Gastroesophageal sphincter (tissue), 4 donors: ENCODE measurements around the gene SUPT4H1. TPM values are rescaled to one million over a fixed set of nuclear protein-coding genes. Genes with fewer than 3 reads are reported as not detected.

ENCODE experiments used
- ATAC-seq: fragments of 150-250 bp; one replicate; pipeline ENCODE4 v1.9.1; 2016; ENCODE audit warnings: mild to moderate bottlenecking, moderate library complexity
- H3K27ac ChIP-seq, 4 donors: fragments of 200-600 bp; sonication (generic) in 3 of 4; 1 replicate in 3 of 4; 2 replicates in 1 of 4; pipeline ENCODE4 v1.5.1; 2016 to 2019
- H3K27me3 ChIP-seq: fragments of 200-600 bp; sonication (generic); one replicate; pipeline ENCODE4 v1.5.1; 2019
- H3K36me3 ChIP-seq, 2 donors: fragments of 200-600 bp; sonication (generic); one replicate each; pipeline ENCODE4 v1.5.1; 2019; ENCODE audit warnings: control low read depth in 1 of 2
- H3K4me1 ChIP-seq, 3 donors: fragments of 200-600 bp; sonication (generic); 1 replicate in 2 of 3; 2 replicates in 1 of 3; pipeline ENCODE4 v1.5.1; 2016 to 2019; ENCODE audit warnings: control low read depth in 2 of 3
- H3K4me3 ChIP-seq, 2 donors: fragments of 200-600 bp; sonication (generic); one replicate each; pipeline ENCODE4 v1.5.1; 2019; ENCODE audit warnings: mild to moderate bottlenecking in 1 of 2, moderate library complexity in 1 of 2
- H3K9me3 ChIP-seq, 3 donors: fragments of 200-600 bp; sonication (generic); one replicate each; pipeline ENCODE4 v1.5.1; 2017 to 2019; ENCODE audit warnings: control low read depth in 2 of 3
- CTCF ChIP-seq, 4 experiments: fragments of 200-600 bp in 2 of 4; fragments of 450-650 bp in 2 of 4; sonication (generic) in 1 of 4; IDR thresholded peaks; one replicate each; pipeline ENCODE4 v1.5.1; 2017 to 2019; ENCODE audit warnings: antibody characterized with exemption in 4 of 4, mild to moderate bottlenecking in 2 of 4, moderate library complexity in 2 of 4
- EP300 ChIP-seq: sonication (generic); formaldehyde crosslinking; IDR thresholded peaks from one replicate; pipeline ENCODE4 v1.6.1; 2017; ENCODE audit warnings: antibody characterized with exemption, mild to moderate bottlenecking
- POLR2A ChIP-seq, 2 donors: fragments of 450-650 bp; IDR thresholded peaks; one replicate each; pipeline ENCODE4 v1.6.1; 2017; ENCODE audit warnings: antibody characterized with exemption in 2 of 2, mild to moderate bottlenecking in 2 of 2, moderate library complexity in 1 of 2
- POLR2AphosphoS5 ChIP-seq: sonication (generic); formaldehyde crosslinking; IDR thresholded peaks from one replicate; pipeline ENCODE4 v1.6.1; 2017; ENCODE audit warnings: antibody characterized with exemption
- WGBS, 2 donors: methylation state at CpG; one replicate each; pipeline ENCODE4 v1.1.5; 2018; ENCODE audit warnings: low coverage in 1 of 2; 5-methylcytosine and 5-hydroxymethylcytosine counted together
- total RNA-seq, 4 donors: library from RNA; depleted of rRNA; stranded (reverse); fragments of >200 nt; gene quantifications; one replicate each; pipeline ENCODE4 v1.1.0, GENCODE V29; 2016

SUPT4H1 gene
- total RNA-seq, 4 donors from 2014 or later, result 40.1 to 55.4 (median 45.1) TPM

- H3K4me3 ChIP-seq, result no peak overlapping the region
- no peak for ATAC-seq
- 31% methylated on average over 4 of the region's 7 CpGs; no CpG with 5 or more reads in 1 of the 2 donors for WGBS, 2 donors
- TF ChIP-seq EP300 (no peak), POLR2A (IDR thresholded peaks at IDR 0.05) (no peak), CTCF (IDR thresholded peaks at IDR 0.05) (no peak), POLR2AphosphoS5 (no peak)
- H3K36me3 ChIP-seq, result no peaks in the 10 kb centered on the region
- H3K9me3 ChIP-seq, result no peaks in the 10 kb centered on the region
- peak overlapping the region; percentile 55 to 85 (median 73) for H3K27ac ChIP-seq
- H3K4me1 ChIP-seq, result peaks cover 0 to 46% (median 6%) of the 10 kb centered on the region in 3 donors
- peaks cover 20% of the 10 kb centered on the region for H3K27me3 ChIP-seq
These were observed 14.8 kb downstream of the SUPT4H1 start for GRCh38 chr17:58337210-58337599.

GRCh38 chr17:58336456-58337209 lies 15.4 kb downstream of the SUPT4H1 start:
- Histone ChIP-seq H3K4me1 (peaks cover 0 to 46% (median 6%) of the 10 kb centered on the region in 3 donors), H3K36me3 (no peaks in the 10 kb centered on the region), H3K4me3 (no peak overlapping the region), H3K9me3 (no peaks in the 10 kb centered on the region), H3K27me3 (peaks cover 20% of the 10 kb centered on the region), H3K27ac (peak overlapping the region in 3 of 4 donors; percentile 66 to 85 (median 80))
- TF ChIP-seq EP300, result no peak
- WGBS, 2 donors, result 33 to 67% methylated on average over 2 to 4 of the region's 5 CpGs
- ATAC-seq, result no peak

- no peak overlapping the region for H3K4me3 ChIP-seq
- H3K4me1 ChIP-seq, result peaks cover 0 to 46% (median 6%) of the 10 kb centered on the region in 3 donors
- 74% methylated on average over 3 of the region's 4 CpGs; no CpG with 5 or more reads in 1 of the 2 donors for WGBS, 2 donors
- peak overlapping the region in 3 of 4 donors; percentile 66 to 85 (median 80) for H3K27ac ChIP-seq
- no peaks in the 10 kb centered on the region for H3K36me3 ChIP-seq
- no peak for TF ChIP-seq POLR2AphosphoS5
- TF ChIP-seq CTCF (IDR thresholded peaks at IDR 0.05), result no peak
- TF ChIP-seq EP300, result no peak
- no peak for TF ChIP-seq POLR2A (IDR thresholded peaks at IDR 0.05)
- H3K27me3 ChIP-seq, result peaks cover 20% of the 10 kb centered on the region
- no peak for ATAC-seq
- no peaks in the 10 kb centered on the region for H3K9me3 ChIP-seq
These were observed 16.1 kb downstream of the SUPT4H1 start for GRCh38 chr17:58335779-58336455.

GRCh38 chr17:58335061-58335731 lies 16.8 kb downstream of the SUPT4H1 start:
- H3K4me1 ChIP-seq, result peaks cover 0 to 46% (median 6%) of the 10 kb centered on the region in 3 donors
- no peak for ATAC-seq
- no peak overlapping the region for H3K4me3 ChIP-seq
- 80 to 100% methylated on average over 1 of the region's 10 CpGs for WGBS, 2 donors
- H3K27me3 ChIP-seq, result peaks cover 20% of the 10 kb centered on the region
- H3K9me3 ChIP-seq, result no peaks in the 10 kb centered on the region
- H3K27ac ChIP-seq, result peak overlapping the region in 1 of 4 donors; percentile 85
- no peaks in the 10 kb centered on the region for H3K36me3 ChIP-seq
- TF ChIP-seq POLR2AphosphoS5, result no peak
- no peak for TF ChIP-seq POLR2A (IDR thresholded peaks at IDR 0.05)
- TF ChIP-seq CTCF (IDR thresholded peaks at IDR 0.05), result no peak
- no peak for TF ChIP-seq EP300

- no peak for ATAC-seq
- Histone ChIP-seq H3K27ac (peak overlapping the region in 1 of 4 donors; percentile 85), H3K4me1 (peaks cover 0 to 46% (median 6%) of the 10 kb centered on the region in 3 donors), H3K27me3 (peaks cover 20% of the 10 kb centered on the region), H3K36me3 (no peaks in the 10 kb centered on the region), H3K4me3 (no peak overlapping the region), H3K9me3 (no peaks in the 10 kb centered on the region)
- 67 to 87% methylated on average over 1 to 6 of the region's 9 CpGs for WGBS, 2 donors
- TF ChIP-seq POLR2AphosphoS5 (no peak), EP300 (no peak), POLR2A (IDR thresholded peaks at IDR 0.05) (no peak), CTCF (IDR thresholded peaks at IDR 0.05) (no peak)
These were observed 17.3 kb downstream of the SUPT4H1 start for GRCh38 chr17:58334661-58335060.
